Adrenal gland (tissue), 12 donors: ENCODE data around the gene CBR4. TPM values are rescaled to one million over a fixed set of nuclear protein-coding genes. Genes with fewer than 3 reads are reported as not detected.

ENCODE experiments used
- DNase-seq, 7 donors: peaks; one replicate each; pipeline ENCODE4 v3.0.0-alpha.2; 2019 to 2020
- H3K27ac ChIP-seq, 5 donors: fragments of 200-600 bp; sonication (generic) in 4 of 5; 1 replicate in 3 of 5; 2 replicates in 2 of 5; pipeline versions ENCODE4 v1.5.1 to v1.8.0; 2016 to 2020; ENCODE audit warnings: mild to moderate bottlenecking in 1 of 5
- H3K27me3 ChIP-seq: fragments of 200-600 bp; 2 replicates; pipeline ENCODE4 v1.8.0; 2021
- H3K36me3 ChIP-seq, 2 donors: fragments of 200-600 bp; replicated peaks in 1 of 2; 1 replicate in 1 of 2; 2 replicates in 1 of 2; pipeline versions ENCODE4 v1.5.1 to v1.8.0; 2018 to 2022
- H3K4me1 ChIP-seq, 2 donors: fragments of 200-600 bp; replicated peaks in 1 of 2; 1 replicate in 1 of 2; 2 replicates in 1 of 2; pipeline versions ENCODE4 v1.5.1 to v1.8.0; 2018 to 2021
- H3K4me3 ChIP-seq, 4 donors: fragments of 200-600 bp; sonication (generic) in 3 of 4; one replicate each; pipeline ENCODE4 v1.5.1; 2016 to 2018
- H3K9me3 ChIP-seq, 3 donors: fragments of 200-600 bp; sonication (generic) in 1 of 3; replicated peaks in 1 of 3; 1 replicate in 2 of 3; 2 replicates in 1 of 3; pipeline versions ENCODE4 v1.5.1 to v1.8.0; 2016 to 2021
- CTCF ChIP-seq, 6 experiments: fragments of 450-650 bp in 4 of 6; fragments of 200-600 bp in 2 of 6; sonication (generic) in 1 of 6; IDR thresholded peaks; 1 replicate in 5 of 6; 2 replicates in 1 of 6; pipeline versions ENCODE4 v1.5.1 to v1.8.0; 2016 to 2021; ENCODE audit warnings: antibody characterized with exemption in 6 of 6, mild to moderate bottlenecking in 2 of 6, moderate library complexity in 1 of 6
- POLR2A ChIP-seq, 2 donors: fragments of 450-650 bp; IDR thresholded peaks; one replicate each; pipeline ENCODE4 v1.6.1; 2017; ENCODE audit warnings: antibody characterized with exemption in 2 of 2, mild to moderate bottlenecking in 2 of 2, moderate library complexity in 1 of 2
- WGBS, 4 donors: extraction: QIAGEN DNeasy Blood & Tissue Kit in 2 of 4; methylation state at CpG; one replicate each; pipeline versions ENCODE4 v1.1.5 to v1.1.7; 2013 to 2017; 5-methylcytosine and 5-hydroxymethylcytosine counted together
- intact Hi-C, 2 donors: fragments of 100-400 bp; cut with DNase I; formaldehyde crosslinking; loops; one replicate each; pipeline versions ENCODE4 v1.14.1 to v1.15.0; 2022 to 2023
- polyA plus RNA-seq, 3 donors: library from polyadenylated mRNA; stranded (reverse); fragments of 200-250 nt in 2 of 3; fragments of 350-450 nt in 1 of 3; fragmentation: Illumina TruSeq in 1 of 3; extraction: RNeasy Lipid Tissue Mini Kit (QIAGEN cat#74804) in 1 of 3; gene quantifications; one replicate each; pipeline ENCODE4 v1.2.3, GENCODE V29; 2013 to 2014
- total RNA-seq, 9 donors: library from RNA; depleted of rRNA in 4 of 9; stranded (reverse); fragments of >200 nt in 4 of 9; fragments of 120-200 nt in 1 of 9; fragmentation: NEBNext Ultra II Directional in 1 of 9; extraction: Animal tissue kit (Norgen Biotek cat#: 25700) in 1 of 9; gene quantifications; one replicate each; pipeline versions ENCODE4 v1.1.0 to v1.2.4, GENCODE V29; 2013 to 2023
- donor health status: healthy with polysubstance abuse.
- donor health status: Bipolar disorder and iron deficiency.
- donor health status: DM: yes; HTN: yes; CAD: no.
- donor health status: DM: no; HTN: no; CAD: no.
- donor health status: DM: no; HTN: no; CAD: no.
- donor health status: DM: yes; HTN: yes; CAD: no.

Gene CBR4
- total and polyA plus RNA-seq, 12 donors: 9.6 to 34.6 (median 20.7) TPM

- H3K36me3 ChIP-seq: no peaks in the 10 kb centered on the region
- no peak for DNase-seq
- no peak overlapping the region for H3K27ac ChIP-seq
- 88 to 95% (median 91%) methylated on average over 5 of the region's 5 CpGs for WGBS, 4 donors
- no peaks in the 10 kb centered on the region for H3K9me3 ChIP-seq
- intact Hi-C loops: no loop called here
- TF ChIP-seq CTCF (IDR thresholded peaks at IDR 0.05) (no peak), POLR2A (IDR thresholded peaks at IDR 0.05) (no peak)
- H3K4me3 ChIP-seq: no peak overlapping the region
- no peaks in the 10 kb centered on the region for H3K27me3 ChIP-seq
- no peaks in the 10 kb centered on the region for H3K4me1 ChIP-seq
Measured at GRCh38 chr4:169044714-169045447, 34.8 kb upstream of the CBR4 start.

GRCh38 chr4:169042608-169043007 lies 32.6 kb upstream of the CBR4 start:
- no peaks in the 10 kb centered on the region for H3K36me3 ChIP-seq
- H3K27me3 ChIP-seq: no peaks in the 10 kb centered on the region
- no peak for DNase-seq
- intact Hi-C loops: no loop called here
- 82 to 100% (median 96%) methylated on average over 2 of the region's 2 CpGs for WGBS, 4 donors
- no peaks in the 10 kb centered on the region for H3K4me1 ChIP-seq
- no peak overlapping the region for H3K4me3 ChIP-seq
- H3K9me3 ChIP-seq: no peaks in the 10 kb centered on the region
- no peak for TF ChIP-seq CTCF (IDR thresholded peaks at IDR 0.05)
- TF ChIP-seq POLR2A (IDR thresholded peaks at IDR 0.05): no peak
- H3K27ac ChIP-seq: no peak overlapping the region

- Histone ChIP-seq H3K4me3 (no peak overlapping the region), H3K9me3 (no peaks in the 10 kb centered on the region), H3K36me3 (no peaks in the 10 kb centered on the region), H3K27me3 (no peaks in the 10 kb centered on the region), H3K4me1 (no peaks in the 10 kb centered on the region), H3K27ac (no peak overlapping the region)
- 85 to 93% (median 87%) methylated on average over 7 of the region's 7 CpGs for WGBS, 4 donors
- DNase-seq: no peak
- intact Hi-C loops: no loop called here
- TF ChIP-seq POLR2A (IDR thresholded peaks at IDR 0.05) (no peak), CTCF (IDR thresholded peaks at IDR 0.05) (no peak)
Measured at GRCh38 chr4:169040559-169041261, 30.7 kb upstream of the CBR4 start.

DNA sequence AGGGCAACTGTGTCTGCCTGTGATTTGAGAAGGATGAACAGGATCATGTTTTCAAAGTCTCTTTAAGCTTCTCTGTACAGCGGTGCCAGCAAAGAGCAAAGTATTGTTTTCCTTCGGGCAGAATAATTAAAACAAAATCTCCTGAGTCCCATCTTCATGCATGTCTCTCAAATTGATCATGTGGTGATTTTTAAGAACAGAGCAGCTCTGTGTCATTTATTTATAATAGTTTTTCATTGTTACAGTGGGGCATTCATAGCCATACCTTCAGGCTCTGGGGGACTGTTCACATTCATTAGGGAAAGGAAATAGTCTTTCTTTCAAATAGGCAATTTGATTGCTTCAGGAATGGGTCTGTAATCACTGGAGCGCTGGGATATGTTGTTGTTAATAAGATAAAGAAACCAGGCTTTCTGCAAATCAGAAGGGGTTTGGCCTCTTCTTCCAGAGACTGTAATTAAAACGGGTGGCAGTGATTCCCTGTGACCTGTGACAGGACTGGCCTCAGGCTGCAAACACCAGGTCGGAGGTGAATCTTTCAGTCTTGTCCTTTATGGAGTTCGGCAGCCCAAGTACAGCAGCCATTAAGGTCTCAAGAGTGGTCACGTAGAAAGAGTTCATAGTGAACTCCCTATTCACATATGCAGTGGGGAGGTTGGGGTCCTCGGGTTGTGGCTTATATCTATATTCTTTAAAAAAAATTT lies 29.3 kb upstream of the CBR4 start:
- H3K27ac ChIP-seq: no peak overlapping the region
- no peak for DNase-seq
- no peaks in the 10 kb centered on the region for H3K9me3 ChIP-seq
- no peak overlapping the region for H3K4me3 ChIP-seq
- intact Hi-C loops: no loop called here
- TF ChIP-seq POLR2A (IDR thresholded peaks at IDR 0.05) (no peak), CTCF (IDR thresholded peaks at IDR 0.05) (no peak)
- H3K36me3 ChIP-seq: no peaks in the 10 kb centered on the region
- H3K4me1 ChIP-seq: no peaks in the 10 kb centered on the region
- no peaks in the 10 kb centered on the region for H3K27me3 ChIP-seq
- WGBS, 4 donors: 80 to 89% (median 85%) methylated on average over 8 of the region's 8 CpGs
